ENCODE results near the gene HMGXB4. TPM values are rescaled to one million over a fixed set of nuclear protein-coding genes. Genes with fewer than 3 reads are reported as not detected.

HMGXB4 gene
- total RNA-seq, 1 donor from 2014 or later = 16.7 TPM

GRCh38 chr22:35319244-35319985, 62.1 kb downstream of the HMGXB4 start:
- no peak for DNase-seq (ENCODE audit: low read depth)
- H3K9me3 Mint-ChIP-seq (ENCODE audit: unreplicated experiment) = no peaks in the 10 kb centered on the region
- Histone ChIP-seq H3K4me1 (ENCODE audit: insufficient read depth, low read length) (peaks cover 2% of the 10 kb centered on the region), H3K27me3 (ENCODE audit: insufficient read depth, low read length) (no peaks in the 10 kb centered on the region), H3K79me2 (ENCODE audit: insufficient read depth, low read length) (peaks cover 17% of the 10 kb centered on the region), H3K4me3 (ENCODE audit: insufficient read depth, low read depth, low read length) (no peak overlapping the region), H3K9me3 (ENCODE audit: insufficient read depth, low read depth, low read length) (no peaks in the 10 kb centered on the region), H3K4me2 (ENCODE audit: low read length) (no peak overlapping the region), H4K20me1 (ENCODE audit: insufficient read depth, low read length) (peaks cover 50% of the 10 kb centered on the region), H2AFZ (ENCODE audit: low read depth, low read length) (no peak overlapping the region), H3K36me3 (ENCODE audit: insufficient read depth, low read length) (peaks cover 16% of the 10 kb centered on the region), H3K9ac (ENCODE audit: low read length) (no peak overlapping the region), H3K27ac (ENCODE audit: low read depth, low read length) (no peak overlapping the region)
- peaks cover 3% of the 10 kb centered on the region for H3K4me1 Mint-ChIP-seq (ENCODE audit: low read depth, unreplicated experiment)
- H3K27ac Mint-ChIP-seq (ENCODE audit: unreplicated experiment) = no peak overlapping the region
- H3K36me3 Mint-ChIP-seq (ENCODE audit: low read depth, unreplicated experiment) = peaks cover 38% of the 10 kb centered on the region
- H3K4me3 Mint-ChIP-seq (ENCODE audit: unreplicated experiment) = no peak overlapping the region
- H3K27me3 Mint-ChIP-seq (ENCODE audit: low read depth, unreplicated experiment) = peaks cover 1% of the 10 kb centered on the region
- TF ChIP-seq, protein P1, sequence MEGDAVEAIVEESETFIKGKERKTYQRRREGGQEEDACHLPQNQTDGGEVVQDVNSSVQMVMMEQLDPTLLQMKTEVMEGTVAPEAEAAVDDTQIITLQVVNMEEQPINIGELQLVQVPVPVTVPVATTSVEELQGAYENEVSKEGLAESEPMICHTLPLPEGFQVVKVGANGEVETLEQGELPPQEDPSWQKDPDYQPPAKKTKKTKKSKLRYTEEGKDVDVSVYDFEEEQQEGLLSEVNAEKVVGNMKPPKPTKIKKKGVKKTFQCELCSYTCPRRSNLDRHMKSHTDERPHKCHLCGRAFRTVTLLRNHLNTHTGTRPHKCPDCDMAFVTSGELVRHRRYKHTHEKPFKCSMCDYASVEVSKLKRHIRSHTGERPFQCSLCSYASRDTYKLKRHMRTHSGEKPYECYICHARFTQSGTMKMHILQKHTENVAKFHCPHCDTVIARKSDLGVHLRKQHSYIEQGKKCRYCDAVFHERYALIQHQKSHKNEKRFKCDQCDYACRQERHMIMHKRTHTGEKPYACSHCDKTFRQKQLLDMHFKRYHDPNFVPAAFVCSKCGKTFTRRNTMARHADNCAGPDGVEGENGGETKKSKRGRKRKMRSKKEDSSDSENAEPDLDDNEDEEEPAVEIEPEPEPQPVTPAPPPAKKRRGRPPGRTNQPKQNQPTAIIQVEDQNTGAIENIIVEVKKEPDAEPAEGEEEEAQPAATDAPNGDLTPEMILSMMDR (IDR thresholded peaks at IDR 0.05; ENCODE audit: insufficient read depth, low read depth, low read length) = no peak
- TF ChIP-seq EZH2 (IDR thresholded peaks at IDR 0.05; ENCODE audit: insufficient read depth, low read length) = no peak
- FAIRE-seq = no peak

- peaks cover 32% of the 10 kb centered on the region for H3K36me3 ChIP-seq (ENCODE audit: insufficient read depth, low read length)
- FAIRE-seq = no peak
- Mint-ChIP-seq H3K4me3 (ENCODE audit: unreplicated experiment) (no peak overlapping the region), H3K27ac (ENCODE audit: unreplicated experiment) (no peak overlapping the region), H3K27me3 (ENCODE audit: low read depth, unreplicated experiment) (peaks cover 1% of the 10 kb centered on the region), H3K36me3 (ENCODE audit: low read depth, unreplicated experiment) (peaks cover 42% of the 10 kb centered on the region), H3K9me3 (ENCODE audit: unreplicated experiment) (no peaks in the 10 kb centered on the region), H3K4me1 (ENCODE audit: low read depth, unreplicated experiment) (no peaks in the 10 kb centered on the region)
- H3K79me2 ChIP-seq (ENCODE audit: insufficient read depth, low read length) = no peaks in the 10 kb centered on the region
- peaks cover 26% of the 10 kb centered on the region for H4K20me1 ChIP-seq (ENCODE audit: insufficient read depth, low read length)
- no peak overlapping the region for H3K27ac ChIP-seq (ENCODE audit: low read depth, low read length)
- no peak for TF ChIP-seq EZH2 (IDR thresholded peaks at IDR 0.05; ENCODE audit: insufficient read depth, low read length)
- no peaks in the 10 kb centered on the region for H3K9me3 ChIP-seq (ENCODE audit: insufficient read depth, low read depth, low read length)
- no peak overlapping the region for H3K4me2 ChIP-seq (ENCODE audit: low read length)
- DNase-seq (ENCODE audit: low read depth) = no peak
- no peak overlapping the region for H3K9ac ChIP-seq (ENCODE audit: low read length)
- no peak overlapping the region for H3K4me3 ChIP-seq (ENCODE audit: insufficient read depth, low read depth, low read length)
- no peaks in the 10 kb centered on the region for H3K4me1 ChIP-seq (ENCODE audit: insufficient read depth, low read length)
- no peak overlapping the region for H2AFZ ChIP-seq (ENCODE audit: low read depth, low read length)
- no peaks in the 10 kb centered on the region for H3K27me3 ChIP-seq (ENCODE audit: insufficient read depth, low read length)
Measured at GRCh38 chr22:35322126-35322525, 64.8 kb downstream of the HMGXB4 start.

DNA sequence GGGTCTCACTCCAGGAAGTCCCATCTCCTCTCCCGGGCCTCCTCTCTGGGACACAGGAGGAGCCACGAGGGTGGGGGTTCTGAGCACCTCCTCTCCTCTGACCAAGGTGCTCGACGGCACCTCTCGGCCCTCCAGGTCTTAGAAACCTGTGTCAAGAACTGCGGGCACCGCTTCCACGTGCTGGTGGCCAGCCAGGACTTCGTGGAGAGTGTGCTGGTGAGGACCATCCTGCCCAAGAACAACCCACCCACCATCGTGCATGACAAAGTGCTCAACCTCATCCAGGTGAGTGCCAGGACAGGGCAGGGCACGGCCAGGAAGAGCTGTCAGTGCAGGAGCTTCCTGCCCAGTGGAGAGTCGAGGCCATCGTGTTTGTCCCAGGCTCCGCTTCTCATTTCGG, 65.6 kb downstream of the HMGXB4 start:
- FAIRE-seq = no peak

More for the DNA sequence above, 65.6 kb downstream of the HMGXB4 start:
- Mint-ChIP-seq H3K4me1 (ENCODE audit: low read depth, unreplicated experiment) (no peaks in the 10 kb centered on the region), H3K36me3 (ENCODE audit: low read depth, unreplicated experiment) (peaks cover 36% of the 10 kb centered on the region), H3K27ac (ENCODE audit: unreplicated experiment) (no peak overlapping the region), H3K27me3 (ENCODE audit: low read depth, unreplicated experiment) (peaks cover 1% of the 10 kb centered on the region), H3K9me3 (ENCODE audit: unreplicated experiment) (no peaks in the 10 kb centered on the region), H3K4me3 (ENCODE audit: unreplicated experiment) (no peak overlapping the region)
- TF ChIP-seq EZH2 (IDR thresholded peaks at IDR 0.05; ENCODE audit: insufficient read depth, low read length) = no peak
- TF ChIP-seq, protein P1 (IDR thresholded peaks at IDR 0.05; ENCODE audit: insufficient read depth, low read depth, low read length) = no peak
- Histone ChIP-seq H3K79me2 (ENCODE audit: insufficient read depth, low read length) (no peaks in the 10 kb centered on the region), H3K4me2 (ENCODE audit: low read length) (no peak overlapping the region), H4K20me1 (ENCODE audit: insufficient read depth, low read length) (peaks cover 19% of the 10 kb centered on the region), H3K36me3 (ENCODE audit: insufficient read depth, low read length) (peaks cover 36% of the 10 kb centered on the region), H3K9me3 (ENCODE audit: insufficient read depth, low read depth, low read length) (no peaks in the 10 kb centered on the region), H3K9ac (ENCODE audit: low read length) (no peak overlapping the region), H3K4me3 (ENCODE audit: insufficient read depth, low read depth, low read length) (no peak overlapping the region), H2AFZ (ENCODE audit: low read depth, low read length) (no peak overlapping the region), H3K27ac (ENCODE audit: low read depth, low read length) (no peak overlapping the region), H3K27me3 (ENCODE audit: insufficient read depth, low read length) (no peaks in the 10 kb centered on the region), H3K4me1 (ENCODE audit: insufficient read depth, low read length) (no peaks in the 10 kb centered on the region)
- no peak for DNase-seq (ENCODE audit: low read depth)
